SW480 (cell line): ENCODE measurements around the gene CD58.

Experiments
- DNase-seq: peaks from one replicate; pipeline ENCODE4 v3.0.0-alpha.2; 2016; ENCODE audit warnings: low spot score

Gene CD58

DNA sequence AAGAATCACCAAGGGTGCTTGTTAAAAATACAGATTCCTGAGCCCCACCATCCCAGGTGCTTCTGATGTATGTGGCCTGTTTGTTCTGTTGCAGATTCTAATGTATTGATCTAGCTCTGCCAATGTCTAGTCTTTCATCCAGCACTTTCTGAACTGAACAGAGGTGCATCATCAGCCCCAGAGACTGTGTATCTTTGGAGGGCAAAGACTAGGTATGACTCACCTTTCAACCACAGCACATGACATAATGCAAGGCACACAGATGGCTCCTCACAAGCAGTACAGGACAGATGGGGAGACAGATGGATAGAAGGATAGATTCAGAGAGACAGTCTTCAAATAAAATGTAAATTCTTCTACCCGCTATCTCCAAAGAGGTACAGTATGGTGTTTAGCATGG, 32.3 kb downstream of the CD58 start:
- peak; percentile 61 for DNase-seq

DNA sequence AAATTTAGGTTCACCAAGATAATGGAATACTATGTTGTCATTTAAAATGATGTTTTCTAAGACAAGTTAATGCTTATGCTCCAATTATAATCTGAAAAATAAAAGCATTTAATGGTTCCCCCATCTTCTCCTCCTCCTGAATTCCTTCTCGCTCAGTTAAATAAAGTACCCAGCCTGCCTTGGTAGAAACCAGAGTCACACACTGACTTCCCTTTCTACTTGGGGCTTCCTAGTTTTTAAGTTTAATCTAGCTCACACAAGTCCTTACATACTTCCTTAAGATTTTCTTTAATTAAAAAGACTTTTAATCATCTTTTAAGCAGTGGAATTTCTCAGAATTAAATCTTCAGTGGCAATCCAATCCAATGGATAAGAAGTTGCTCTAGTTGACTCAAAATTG, 32.9 kb downstream of the CD58 start:
- DNase-seq = no peak

DNA sequence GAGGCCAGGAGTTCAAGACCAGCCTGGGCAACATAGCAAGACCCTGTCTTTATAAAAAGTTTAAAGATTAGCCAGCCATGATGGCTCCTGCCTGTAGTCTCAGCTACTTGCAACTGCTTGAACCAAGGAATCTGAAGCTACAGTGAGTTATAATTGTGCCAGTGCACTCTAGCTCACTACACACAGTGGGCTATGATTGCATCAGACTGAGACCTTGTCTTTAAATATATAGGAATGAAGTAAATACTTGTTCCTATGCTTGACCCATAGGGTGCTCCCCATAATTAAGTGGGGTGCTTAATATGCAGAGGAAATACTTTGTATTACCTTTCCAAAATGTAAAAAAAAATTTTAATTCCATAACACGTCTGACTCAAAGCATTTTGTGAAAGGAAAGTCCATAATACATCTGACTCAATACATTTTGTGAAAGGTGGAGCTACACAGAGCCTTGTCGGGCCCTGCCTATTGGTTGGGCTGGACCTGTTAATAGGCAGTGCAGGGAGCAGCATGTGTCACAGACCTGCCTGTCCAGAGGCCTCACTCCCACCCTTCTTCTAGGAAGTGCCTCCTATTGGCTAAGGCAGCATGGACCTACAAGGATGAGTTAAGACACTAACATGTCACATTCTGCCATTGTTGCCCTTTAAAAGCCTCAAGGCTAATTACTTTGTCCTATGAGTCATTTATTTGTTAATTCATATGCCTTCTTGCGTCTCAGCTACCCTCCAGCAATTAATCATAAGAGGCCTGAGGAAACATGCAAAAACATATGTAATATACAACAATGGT, 33.6 kb downstream of the CD58 start:
- no peak for DNase-seq

DNA sequence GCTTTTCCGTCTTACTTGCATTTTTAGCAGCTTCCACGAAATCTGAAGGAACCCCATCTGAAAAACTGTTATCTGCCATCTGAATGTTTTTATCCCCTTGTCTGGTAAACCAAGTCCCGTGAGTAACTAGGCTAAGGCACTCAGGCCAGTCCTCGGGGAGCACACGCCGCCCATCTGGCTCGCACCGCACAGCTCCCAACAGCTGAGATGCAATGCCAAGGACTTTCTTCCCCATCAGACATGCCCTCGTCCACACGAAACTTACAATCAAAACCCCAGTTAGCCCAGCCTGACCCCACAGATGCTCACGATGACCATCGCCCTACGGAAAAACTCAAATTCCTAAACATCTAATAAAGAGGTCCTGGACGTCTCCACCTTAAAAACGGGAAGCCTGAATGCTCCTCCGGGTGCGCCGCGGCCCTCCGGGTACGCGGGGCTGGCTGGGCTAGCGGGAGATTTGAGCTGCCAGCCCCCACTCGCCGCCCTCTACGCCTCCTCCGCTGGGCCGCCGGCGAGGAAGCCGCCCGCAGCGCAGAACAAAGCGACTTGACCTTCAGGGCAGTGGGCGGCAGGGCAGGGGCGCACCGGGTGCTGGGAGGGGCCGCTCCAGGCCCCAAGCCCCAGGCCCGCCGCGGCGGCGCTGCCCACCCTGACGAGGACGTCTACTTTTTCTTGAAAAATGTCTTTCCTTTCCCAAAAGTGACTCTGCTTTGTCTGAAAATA, 36.6 kb downstream of the CD58 start:
- DNase-seq = no peak

DNA sequence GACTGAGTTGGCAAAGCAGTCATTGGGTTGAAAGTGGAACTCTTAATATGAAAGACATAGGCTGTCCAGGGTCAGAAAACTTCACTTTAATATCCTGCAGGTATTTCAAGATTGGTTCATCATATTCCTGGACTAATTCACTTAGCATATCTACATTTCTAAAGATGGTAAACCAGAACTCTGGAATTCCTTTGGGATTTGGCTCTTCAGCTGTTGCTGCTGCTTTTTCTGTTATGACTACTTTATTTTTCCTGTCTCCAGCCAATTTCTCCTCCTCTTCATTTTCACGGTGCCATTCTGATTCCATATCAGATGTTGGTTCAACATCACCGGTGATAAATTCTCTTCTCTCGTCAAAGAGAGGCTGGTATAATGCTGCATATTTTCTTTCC, 37.4 kb downstream of the CD58 start:
- DNase-seq = no peak

DNA sequence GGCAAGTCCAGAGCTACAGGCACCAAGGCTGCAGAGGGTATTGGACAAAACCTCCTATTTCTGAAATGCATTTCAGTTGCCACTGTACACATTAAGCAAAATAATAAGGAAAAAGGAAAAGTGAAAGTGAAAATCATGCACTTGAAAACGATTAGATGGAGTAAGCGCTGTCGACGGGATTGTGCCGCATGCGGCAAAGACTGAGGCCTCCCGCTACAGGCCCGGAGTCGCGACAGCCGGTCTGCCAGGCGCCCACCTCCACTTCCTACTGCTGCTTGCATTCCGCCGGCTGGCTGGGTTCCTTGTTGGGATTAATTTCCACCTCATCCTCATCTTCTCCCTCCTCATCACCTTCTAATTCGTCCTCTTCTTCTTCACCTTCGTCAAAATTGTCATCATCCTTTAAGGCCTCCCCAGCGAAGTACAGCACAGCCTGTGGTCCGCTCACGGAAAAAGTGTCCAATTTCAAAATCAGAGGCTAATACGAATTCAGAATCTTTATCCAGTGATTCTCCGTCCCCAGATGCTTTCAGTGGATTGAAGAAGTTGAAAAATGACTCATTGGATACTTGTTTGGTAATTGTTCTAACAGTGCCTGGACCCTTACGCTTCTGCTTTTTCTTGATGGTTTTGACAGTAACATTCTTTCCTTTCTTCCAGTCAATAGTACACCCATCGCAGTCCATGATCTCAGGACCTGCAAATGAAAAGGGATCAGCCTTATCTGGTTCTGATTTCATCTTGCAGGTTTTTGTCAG, 38.0 kb downstream of the CD58 start:
- DNase-seq = no peak

DNA sequence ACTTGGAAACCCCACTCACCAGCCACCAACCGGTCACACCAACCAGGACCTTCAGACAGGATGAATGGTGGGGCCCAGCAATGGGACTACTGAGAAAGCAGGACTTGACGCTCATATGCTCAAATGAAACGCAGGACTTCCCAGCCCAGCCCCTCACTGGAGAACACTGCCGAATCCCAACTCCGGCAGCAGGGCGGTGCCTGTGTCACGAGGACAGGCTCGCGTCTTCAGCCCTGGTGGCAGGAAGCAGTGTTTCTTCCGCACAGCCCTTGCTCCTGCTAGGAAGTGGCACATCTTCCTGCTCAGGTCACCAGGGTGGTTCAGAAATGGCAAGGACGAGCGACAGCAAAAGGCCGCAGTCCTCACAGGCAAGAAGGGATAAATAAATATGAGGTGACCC, 38.9 kb downstream of the CD58 start:
- DNase-seq = no peak

DNA sequence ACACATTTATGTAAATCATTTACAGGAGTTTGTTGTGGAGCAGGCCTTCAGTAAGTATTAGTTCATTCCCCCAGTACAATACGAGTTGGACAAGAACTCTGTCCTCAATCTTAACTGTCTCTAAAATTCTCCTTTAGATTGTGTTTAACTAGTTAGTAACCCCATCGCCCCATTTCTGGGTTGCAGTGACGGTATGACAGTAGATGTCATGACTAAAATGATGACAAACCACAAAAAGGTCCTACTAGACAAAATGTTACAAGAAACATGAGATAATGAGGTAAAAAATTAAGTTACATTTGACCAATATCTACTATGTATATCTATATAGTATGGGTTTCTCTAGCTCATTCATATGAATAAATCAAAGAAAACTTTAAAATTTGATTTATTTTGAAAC, 41.1 kb downstream of the CD58 start:
- no peak for DNase-seq

DNA sequence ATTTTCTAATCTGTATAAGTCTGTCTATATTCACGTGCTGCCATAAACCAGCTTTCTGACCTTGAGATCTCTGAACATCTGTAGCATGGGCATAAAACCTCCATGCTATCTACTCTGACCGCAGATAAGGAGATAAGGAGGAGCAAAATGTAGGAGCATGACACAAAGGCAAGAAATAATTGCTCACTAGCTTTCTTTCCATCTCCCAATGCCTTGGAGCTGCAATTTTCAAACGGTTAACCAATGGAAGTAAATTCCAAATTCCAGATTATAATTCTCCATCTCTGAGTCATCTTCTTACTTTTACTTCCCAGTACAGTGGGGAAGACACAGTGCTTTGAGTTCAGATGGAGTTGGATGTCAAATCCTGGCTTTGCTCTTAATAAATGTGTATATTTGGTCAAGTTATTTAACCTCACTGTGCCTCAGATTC, 41.6 kb downstream of the CD58 start:
- DNase-seq = no peak

DNA sequence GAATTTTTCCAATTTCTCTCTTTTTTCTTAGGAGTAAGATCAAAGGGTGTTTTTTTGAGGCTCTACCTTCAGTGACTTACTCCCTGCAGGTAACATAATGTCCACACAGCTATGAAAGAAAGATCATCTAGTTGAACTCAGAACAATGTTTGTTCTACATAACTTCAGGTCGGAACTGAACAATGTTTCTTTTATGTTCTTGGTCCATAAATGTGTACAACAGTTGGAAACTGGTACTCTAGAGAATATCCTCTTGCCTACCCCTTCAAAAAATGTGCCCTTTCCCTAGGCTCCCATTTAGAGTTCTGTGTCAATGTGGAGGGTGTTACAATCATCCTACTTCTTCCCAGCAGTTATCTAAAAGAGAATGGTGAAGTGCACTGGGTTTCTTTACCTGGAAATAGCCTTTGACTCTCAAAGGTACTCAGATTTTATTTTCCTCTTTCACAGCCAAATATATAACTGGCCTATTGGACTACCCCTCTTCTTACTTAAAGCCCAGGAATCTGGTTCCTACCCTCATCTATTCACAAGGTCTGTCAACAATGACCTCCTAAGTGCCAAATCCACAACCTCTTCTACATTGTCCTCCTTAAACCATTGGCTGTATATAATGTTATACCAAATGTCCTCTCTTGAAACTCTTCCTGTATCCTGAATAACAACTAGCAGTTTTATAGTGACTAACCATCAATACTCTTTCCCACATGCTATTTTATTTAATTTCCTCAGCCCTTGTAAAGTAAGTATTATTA, 42.3 kb downstream of the CD58 start:
- no peak for DNase-seq

DNA sequence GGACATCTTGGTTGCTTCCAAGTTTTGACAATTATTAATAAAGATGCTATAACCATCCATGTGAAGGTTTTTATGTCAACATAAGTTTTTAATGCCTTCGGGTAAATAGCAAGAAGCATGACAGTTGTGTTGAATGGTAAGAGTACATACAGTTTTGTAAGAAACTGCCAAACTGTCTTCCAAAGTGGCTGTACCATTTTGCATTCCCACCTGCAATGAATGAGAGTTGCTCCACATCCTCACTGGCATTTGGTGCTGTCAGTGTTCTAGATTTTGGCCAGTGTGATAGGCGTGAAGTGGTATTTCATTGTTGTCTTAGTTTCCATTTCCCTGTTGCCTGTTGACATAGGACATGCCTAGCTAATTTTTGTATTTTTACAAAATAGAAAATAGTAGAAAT, 45.4 kb downstream of the CD58 start:
- no peak for DNase-seq

DNA sequence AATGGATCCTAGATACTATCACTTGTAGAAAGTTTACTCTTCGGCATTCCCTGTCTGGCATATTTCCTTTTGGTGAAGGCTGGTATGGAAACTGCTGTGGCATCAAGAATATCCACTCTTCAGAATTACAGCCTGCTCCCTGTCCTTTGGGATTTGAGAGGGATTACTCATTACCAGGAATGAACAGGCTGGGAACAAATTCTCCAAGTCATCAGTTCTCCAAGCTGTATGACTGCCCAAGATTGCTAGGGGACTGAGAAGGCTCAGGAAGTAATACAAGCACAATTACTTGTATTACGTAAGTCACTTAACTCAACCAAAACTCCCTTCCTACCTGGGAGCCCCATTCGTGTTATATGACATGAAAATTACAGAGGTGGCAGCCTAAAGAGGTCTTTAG, 49.6 kb downstream of the CD58 start:
- DNase-seq = no peak

DNA sequence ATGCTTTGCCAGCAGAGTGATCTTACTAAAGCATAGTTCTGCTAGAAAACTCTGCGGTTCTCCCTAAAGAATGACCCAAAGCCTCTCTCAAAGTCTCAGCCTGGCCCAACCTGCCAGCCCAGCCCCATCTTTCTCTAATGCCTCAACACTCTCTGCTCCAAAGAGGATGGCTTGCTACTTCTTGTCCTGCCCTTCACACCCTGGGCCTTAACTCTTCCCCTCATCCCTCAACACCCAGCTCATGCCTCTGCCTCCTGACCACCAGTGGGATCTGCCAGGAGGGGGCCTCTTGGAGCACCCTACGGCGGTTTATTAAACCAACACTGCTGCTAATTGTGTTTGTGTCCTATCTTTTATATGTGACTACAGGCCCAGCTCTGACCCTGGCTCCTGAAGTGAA, 52.4 kb downstream of the CD58 start:
- no peak for DNase-seq

DNA sequence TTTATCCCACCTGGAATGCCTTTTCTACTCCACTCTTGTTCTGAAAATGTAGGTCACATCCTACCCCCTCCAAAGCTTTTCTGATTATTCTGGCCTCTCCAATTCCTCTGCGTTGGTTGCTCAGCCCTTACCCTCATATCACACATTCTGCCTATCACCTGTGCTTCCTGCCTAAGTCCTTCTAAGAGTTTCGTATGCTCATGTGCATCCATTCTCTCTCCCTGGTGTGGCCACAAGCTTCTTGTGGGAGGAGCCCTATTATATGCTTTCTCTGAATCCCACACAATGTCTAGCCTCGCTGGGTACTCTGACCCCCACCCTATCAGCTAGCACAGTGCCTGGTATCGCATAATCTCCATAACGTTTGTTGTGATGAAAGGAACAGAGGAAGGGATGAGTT, 54.2 kb downstream of the CD58 start:
- no peak for DNase-seq

DNA sequence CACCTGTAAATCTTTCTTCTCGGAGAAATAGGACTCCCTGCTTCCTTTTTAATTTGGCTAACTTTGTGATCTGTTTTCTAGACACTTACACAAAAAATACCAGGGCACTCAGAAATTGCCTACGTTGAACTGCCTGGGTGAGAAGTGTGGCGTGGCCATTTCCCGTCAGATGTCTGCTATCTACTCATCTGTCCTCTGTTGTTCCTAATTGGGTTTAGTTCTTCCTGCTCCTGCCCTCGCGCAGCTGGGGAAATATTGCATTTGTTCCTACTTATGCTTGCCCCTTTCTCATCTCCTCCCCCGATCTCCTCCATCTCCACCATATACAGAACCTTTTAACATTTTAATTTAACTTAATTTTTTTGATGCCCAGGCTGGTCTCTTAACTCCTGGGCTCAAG, 55.1 kb downstream of the CD58 start:
- DNase-seq = no peak

DNA sequence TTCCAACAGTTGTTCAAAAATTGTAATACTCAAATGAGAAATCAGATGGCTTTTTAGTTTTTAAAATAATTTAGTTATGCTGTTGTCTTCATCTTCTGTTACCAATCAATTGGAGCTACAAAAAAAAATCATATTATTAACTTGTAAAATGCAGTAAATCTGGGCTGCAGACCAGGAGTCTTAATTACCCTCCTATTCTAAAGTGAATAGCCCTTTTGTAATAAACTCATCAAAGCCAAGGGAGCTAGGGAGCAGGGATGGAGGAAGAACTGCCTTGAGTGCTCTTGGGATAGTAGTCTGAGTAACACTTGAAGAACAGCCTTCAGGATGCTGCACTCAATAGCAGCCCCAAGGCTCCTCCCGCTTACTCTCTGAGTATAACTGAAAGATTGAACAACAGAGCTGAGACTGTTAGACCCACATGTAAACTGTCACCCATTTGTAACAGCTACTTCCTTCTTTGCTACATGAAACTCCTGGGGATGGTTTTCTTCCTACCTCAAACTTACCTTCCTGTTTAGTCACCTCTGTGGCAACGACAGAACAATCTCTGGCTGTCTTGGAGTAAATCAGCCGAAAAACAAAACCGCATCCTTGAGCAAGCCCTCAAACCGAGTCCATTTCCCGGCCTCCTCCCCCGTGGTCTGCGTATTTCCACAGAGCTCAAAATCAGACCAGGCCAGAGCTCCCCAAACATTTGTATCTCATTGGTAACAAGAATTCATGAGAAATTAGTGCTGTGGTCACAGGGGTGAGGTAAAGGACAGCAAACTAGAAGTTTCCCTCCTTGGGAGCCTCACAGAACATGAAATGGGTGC, 55.9 kb downstream of the CD58 start:
- peak; percentile 75 for DNase-seq

DNA sequence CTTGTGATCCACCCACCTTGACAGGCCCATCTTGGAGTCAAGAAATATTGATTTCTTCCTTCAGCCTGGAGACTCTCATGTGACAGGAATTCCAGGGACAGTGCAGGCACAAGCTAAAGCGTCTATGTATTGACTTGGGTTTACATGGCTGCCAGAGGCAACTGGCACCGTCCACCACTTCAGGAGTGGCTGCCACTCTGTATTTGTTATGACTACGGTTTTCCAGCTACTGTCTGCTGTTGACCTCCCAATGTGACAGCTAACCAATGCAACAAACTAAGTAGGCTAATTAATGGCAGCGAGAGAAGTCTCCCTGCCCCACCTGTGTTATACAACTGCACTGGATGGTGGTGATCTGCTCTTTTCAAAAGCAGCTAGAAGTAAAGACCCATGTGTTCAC, 56.9 kb downstream of the CD58 start:
- no peak for DNase-seq

DNA sequence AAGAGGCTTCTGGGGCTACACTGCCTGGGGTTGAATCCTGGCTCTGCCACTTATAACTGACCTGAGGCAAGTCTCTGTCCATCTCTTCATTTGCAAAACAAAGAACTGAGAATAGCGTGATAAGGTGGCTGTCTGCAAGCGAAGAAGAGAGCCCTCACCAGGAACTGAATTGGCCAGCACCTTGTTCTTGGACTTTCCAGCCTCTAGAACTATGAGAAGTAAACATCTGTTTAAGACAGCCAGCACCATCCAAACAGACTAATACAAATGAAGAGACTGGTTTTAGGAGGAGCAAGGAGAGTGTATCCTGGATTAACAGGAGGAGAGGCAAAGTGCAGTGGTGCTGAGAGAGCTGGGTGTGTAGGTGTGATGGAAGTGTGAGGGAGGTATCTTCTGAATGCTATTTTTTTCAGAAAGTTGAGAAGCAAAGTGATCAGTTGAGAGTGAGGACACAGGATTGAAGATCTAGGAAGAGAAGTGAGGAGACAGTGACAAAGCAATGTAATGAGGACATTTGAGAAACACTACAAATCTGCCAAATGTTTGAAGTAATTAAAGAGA, 59.3 kb downstream of the CD58 start:
- no peak for DNase-seq

DNA sequence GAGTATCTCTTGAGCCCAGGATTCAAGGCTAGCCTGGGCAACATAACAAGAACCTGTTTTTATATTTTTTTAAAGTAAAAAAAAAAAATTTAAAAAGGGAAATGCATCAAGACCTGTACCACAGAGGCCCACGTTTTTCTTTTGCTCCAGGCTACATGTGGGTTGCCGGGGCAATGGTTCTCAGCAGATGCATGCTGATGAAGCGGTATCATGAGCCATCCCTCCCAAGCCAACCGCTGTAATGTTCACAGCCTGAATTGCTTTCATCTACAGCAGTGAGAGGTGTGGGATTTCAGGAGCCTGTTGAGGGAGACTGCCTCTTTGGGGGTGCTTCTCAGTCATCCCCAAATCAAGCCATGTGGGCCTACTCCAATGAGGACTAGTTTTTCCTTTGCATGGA, 60.5 kb downstream of the CD58 start:
- DNase-seq = peak; percentile 39

DNA sequence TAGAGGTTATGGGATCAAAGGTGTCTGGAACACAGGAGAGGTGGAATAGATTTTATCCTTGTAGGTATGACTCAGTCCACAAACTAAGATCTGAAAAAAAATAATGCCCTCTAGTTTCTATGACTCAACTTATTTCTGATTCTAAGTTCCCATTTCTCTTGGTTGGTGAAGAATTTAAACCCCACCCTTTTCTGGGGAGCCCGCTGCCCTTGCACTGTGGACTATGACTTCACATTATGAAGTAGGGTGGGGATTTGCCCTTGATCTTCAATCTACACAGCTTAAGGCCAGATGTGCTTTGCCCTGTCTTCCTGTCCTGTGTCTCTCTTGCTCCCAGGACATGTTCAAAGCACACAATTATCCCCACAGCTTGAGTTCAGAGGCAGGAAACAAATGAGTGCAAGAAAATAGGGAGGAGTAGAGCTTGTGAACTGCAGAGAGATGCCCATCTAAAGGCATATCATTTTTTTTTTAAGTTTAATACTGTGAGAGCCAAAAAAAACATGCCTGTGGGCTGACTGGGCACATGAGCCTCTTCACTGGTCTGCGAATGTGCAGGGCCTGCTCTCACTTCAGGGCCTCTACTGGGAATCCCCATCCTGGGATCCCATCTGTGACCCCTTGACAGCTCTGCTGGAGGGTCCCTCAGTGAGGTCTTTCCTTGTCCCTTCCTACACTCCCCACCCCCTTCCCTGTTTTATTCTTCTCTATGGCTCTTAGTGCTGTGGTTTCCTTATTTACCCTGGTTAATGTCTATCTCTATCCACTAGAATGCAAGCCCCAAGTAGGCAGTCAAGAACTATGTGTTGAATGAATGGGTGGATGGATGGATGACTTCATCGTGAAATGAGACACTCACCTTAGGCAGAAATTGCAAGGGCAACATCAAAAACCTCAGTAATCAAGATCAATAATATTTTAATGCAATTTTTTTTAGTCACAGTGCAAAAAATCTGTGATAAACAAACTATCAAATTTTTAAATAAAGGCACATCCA, 61.5 kb downstream of the CD58 start:
- DNase-seq = peak; percentile 97
